A204.1 (cell line): ENCODE measurements around the gene SH3D19.

Source experiments
- FAIRE-seq: peaks from 2 replicates; lab custom pipeline; 2012; peaks lifted over from hg19 to GRCh38; lab: Jason Lieb, UNC

The SH3D19 gene

GRCh38 chr4:151228189-151229119 lies 97.0 kb downstream of the SH3D19 start:
- no peak for FAIRE-seq

GRCh38 chr4:151227731-151228130 lies 97.7 kb downstream of the SH3D19 start:
- FAIRE-seq = no peak

GRCh38 chr4:151227172-151227571 lies 98.2 kb downstream of the SH3D19 start:
- FAIRE-seq = no peak

- FAIRE-seq = no peak
Observed at GRCh38 chr4:151226004-151226932, 99.1 kb downstream of the SH3D19 start.

- FAIRE-seq = no peak
Observed at GRCh38 chr4:151223465-151223864, 101.9 kb downstream of the SH3D19 start.

GRCh38 chr4:151219948-151220347 lies 105.5 kb downstream of the SH3D19 start:
- no peak for FAIRE-seq

GRCh38 chr4:151219091-151219490 lies 106.3 kb downstream of the SH3D19 start:
- no peak for FAIRE-seq

GRCh38 chr4:151218343-151218742 lies 107.1 kb downstream of the SH3D19 start:
- FAIRE-seq = no peak

- no peak for FAIRE-seq
Observed at GRCh38 chr4:151217326-151217725, 108.1 kb downstream of the SH3D19 start.

- FAIRE-seq = no peak
Observed at GRCh38 chr4:151215295-151215694, 110.1 kb downstream of the SH3D19 start.

- no peak for FAIRE-seq
Observed at GRCh38 chr4:151207868-151208267, 117.5 kb downstream of the SH3D19 start.

GRCh38 chr4:151207186-151207585 lies 118.2 kb downstream of the SH3D19 start:
- no peak for FAIRE-seq

- FAIRE-seq = no peak
Observed at GRCh38 chr4:151206241-151207005, 119.0 kb downstream of the SH3D19 start.

GRCh38 chr4:151205722-151206121 lies 119.7 kb downstream of the SH3D19 start:
- no peak for FAIRE-seq

- FAIRE-seq = no peak
Observed at GRCh38 chr4:151204925-151205524, 120.4 kb downstream of the SH3D19 start.

GRCh38 chr4:151202851-151203455 lies 122.5 kb downstream of the SH3D19 start:
- FAIRE-seq = no peak

- no peak for FAIRE-seq
Observed at GRCh38 chr4:151202381-151202780, 123.0 kb downstream of the SH3D19 start.

GRCh38 chr4:151199319-151200190 lies 125.8 kb downstream of the SH3D19 start:
- FAIRE-seq = no peak

- FAIRE-seq = no peak
Observed at GRCh38 chr4:151198748-151199147, 126.7 kb downstream of the SH3D19 start.

- FAIRE-seq = no peak
Observed at GRCh38 chr4:151197247-151197646, 128.2 kb downstream of the SH3D19 start.
